ENCODE data around the gene STARD13. TPM values are rescaled to one million over a fixed set of nuclear protein-coding genes. Genes with fewer than 3 reads are reported as not detected.

Gene STARD13
- total and polyA plus RNA-seq, 8 donors: 7.8 to 29.4 (median 16.2) TPM

GRCh38 chr13:33204130-33204927, 81.2 kb downstream of the STARD13 start:
- WGBS, 2 donors: 4 to 6% methylated on average over 12 of the region's 12 CpGs
- peak in 5 of 6 donors; percentile 65 to 87 (median 82) for DNase-seq

GRCh38 chr13:33202644-33203169, 82.8 kb downstream of the STARD13 start:
- WGBS, 2 donors: 84 to 88% methylated on average over 8 of the region's 8 CpGs
- ATAC-seq (no peak), FAIRE-seq (no peak), DNase-seq (no peak)
- no peak for TF ChIP-seq CTCF (IDR thresholded peaks at IDR 0.05)
- H3K36me3 ChIP-seq: no peaks in the 10 kb centered on the region
- H3K4me3 ChIP-seq: no peak overlapping the region
- H3K9me3 ChIP-seq: no peaks in the 10 kb centered on the region
- H3K4me1 ChIP-seq: peaks cover 22 to 40% (median 34%) of the 10 kb centered on the region in 3 donors
- no peaks in the 10 kb centered on the region for H3K27me3 ChIP-seq
- intact Hi-C loops (cut with DNase I): no loop called here
- H3K27ac ChIP-seq: peak overlapping the region in 1 of 4 donors; percentile 90

More at GRCh38 chr13:33204130-33204927, 81.2 kb downstream of the STARD13 start:
- H3K9me3 ChIP-seq: no peaks in the 10 kb centered on the region
- ATAC-seq (peak; percentile 77 to 88 (median 86)), FAIRE-seq (peak; percentile 85)
- H3K36me3 ChIP-seq: no peaks in the 10 kb centered on the region
- no peaks in the 10 kb centered on the region for H3K27me3 ChIP-seq
- H3K27ac ChIP-seq: peak overlapping the region; percentile 56 to 90 (median 73)
- H3K4me1 ChIP-seq: peaks cover 26 to 48% (median 44%) of the 10 kb centered on the region in 3 donors
- peak overlapping the region in 3 of 4 donors; percentile 7 to 44 (median 38) for H3K4me3 ChIP-seq
- no peak for TF ChIP-seq CTCF (IDR thresholded peaks at IDR 0.05)
- intact Hi-C loops (cut with DNase I): no loop called here

- H3K27ac ChIP-seq: no peak overlapping the region
- FAIRE-seq (no peak), DNase-seq (no peak), ATAC-seq (no peak)
- no peak overlapping the region for H3K4me3 ChIP-seq
- no peaks in the 10 kb centered on the region for H3K36me3 ChIP-seq
- H3K27me3 ChIP-seq: no peaks in the 10 kb centered on the region
- no peaks in the 10 kb centered on the region for H3K9me3 ChIP-seq
- peaks cover 18 to 34% (median 28%) of the 10 kb centered on the region in 3 donors for H3K4me1 ChIP-seq
- no peak for TF ChIP-seq CTCF (IDR thresholded peaks at IDR 0.05)
- intact Hi-C loops (cut with DNase I): no loop called here
- WGBS, 2 donors: 35 to 38% methylated on average over 1 of the region's 1 CpG
These were observed 83.9 kb downstream of the STARD13 start for GRCh38 chr13:33201659-33202058.

DNA sequence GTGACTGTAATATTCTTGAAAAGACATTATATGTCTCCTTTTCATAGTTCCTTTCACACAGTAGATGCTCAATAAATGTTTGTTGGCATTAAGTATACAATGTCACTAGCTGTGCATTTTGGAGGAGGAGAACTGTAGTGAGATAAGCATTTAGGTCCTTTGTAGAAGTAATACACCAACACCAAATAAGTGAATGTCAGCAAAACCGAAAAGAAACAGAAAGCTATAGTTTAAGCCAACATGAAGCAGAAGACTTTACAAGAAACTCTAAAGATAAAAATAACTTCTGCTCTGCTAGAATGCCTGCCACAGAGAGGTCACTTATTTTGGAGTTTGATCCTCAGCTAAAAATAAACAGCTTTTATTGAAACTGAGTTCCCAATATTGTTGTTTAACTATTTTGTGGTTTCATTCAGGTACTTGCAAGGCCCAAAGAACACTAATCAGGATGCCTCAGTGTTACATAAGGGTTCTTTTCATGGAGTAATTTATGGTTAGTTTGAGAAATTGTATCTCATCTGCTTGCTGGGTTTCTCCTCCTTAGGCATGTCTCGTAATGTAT, 86.2 kb downstream of the STARD13 start:
- ATAC-seq: no peak
- intact Hi-C loops (cut with DNase I): no loop called here
- FAIRE-seq: no peak
- no peak for TF ChIP-seq CTCF (IDR thresholded peaks at IDR 0.05)
- Histone ChIP-seq H3K27me3 (no peaks in the 10 kb centered on the region), H3K36me3 (no peaks in the 10 kb centered on the region), H3K4me3 (no peak overlapping the region), H3K27ac (no peak overlapping the region), H3K4me1 (peaks cover 15 to 37% (median 35%) of the 10 kb centered on the region in 3 donors), H3K9me3 (no peaks in the 10 kb centered on the region)
- DNase-seq: no peak
- WGBS, 2 donors: 92% methylated on average over 2 of the region's 2 CpGs
